Measurements from ENCODE around the gene HOXA11. TPM values are rescaled to one million over a fixed set of nuclear protein-coding genes. Genes with fewer than 3 reads are reported as not detected.
A peak's percentile ranks its signal among the peaks of the same experiment; 100 is the strongest.

HOXA11 gene
- total RNA-seq, 4 donors from 2014 or later: 0.27 to 1.4 (median 1.0) TPM; not detected in 1

- no peak overlapping the region for H3K4me3 ChIP-seq (ENCODE audit: low read depth, poor library complexity, severe bottlenecking)
- intact Hi-C loops (cut with DNase I; ENCODE audit: low total_unique reads): no loop called here
- DNase-seq (ENCODE audit: low spot score in 2 of 2): peak in 1 of 2 donors; percentile 68
- TF ChIP-seq CTCF (IDR thresholded peaks at IDR 0.05): no peak
- no peak for TF ChIP-seq POLR2A (IDR thresholded peaks at IDR 0.05)
- 18 to 24% methylated on average over 2 of the region's 2 CpGs for WGBS, 2 donors
Measured at GRCh38 chr7:27134392-27134791, 50.6 kb downstream of the HOXA11 start.

GRCh38 chr7:27133409-27134231, 51.4 kb downstream of the HOXA11 start:
- no peak overlapping the region for H3K4me3 ChIP-seq (ENCODE audit: low read depth, poor library complexity, severe bottlenecking)
- intact Hi-C loops (cut with DNase I; ENCODE audit: low total_unique reads): no loop called here
- TF ChIP-seq POLR2A (IDR thresholded peaks at IDR 0.05) (no peak), CTCF (IDR thresholded peaks at IDR 0.05) (no peak)
- WGBS, 2 donors: 75 to 81% methylated on average over 18 of the region's 18 CpGs
- DNase-seq (ENCODE audit: low spot score in 2 of 2): peak in 1 of 2 donors; percentile 70

- no peak for DNase-seq (ENCODE audit: low spot score in 2 of 2)
- H3K4me3 ChIP-seq (ENCODE audit: low read depth, poor library complexity, severe bottlenecking): no peak overlapping the region
- WGBS, 2 donors: 72 to 74% methylated on average over 6 of the region's 6 CpGs
- intact Hi-C loops (cut with DNase I; ENCODE audit: low total_unique reads): no loop called here
- no peak for TF ChIP-seq CTCF (IDR thresholded peaks at IDR 0.05)
- TF ChIP-seq POLR2A (IDR thresholded peaks at IDR 0.05): no peak
Measured at GRCh38 chr7:27132978-27133377, 52.1 kb downstream of the HOXA11 start.

- no peak for DNase-seq (ENCODE audit: low spot score in 2 of 2)
- WGBS, 2 donors: 73 to 78% methylated on average over 2 of the region's 2 CpGs
- no peak overlapping the region for H3K4me3 ChIP-seq (ENCODE audit: low read depth, poor library complexity, severe bottlenecking)
- intact Hi-C loops (cut with DNase I; ENCODE audit: low total_unique reads): no loop called here
- TF ChIP-seq CTCF (IDR thresholded peaks at IDR 0.05) (no peak), POLR2A (IDR thresholded peaks at IDR 0.05) (no peak)
Measured at GRCh38 chr7:27132214-27132613, 52.8 kb downstream of the HOXA11 start.

- TF ChIP-seq CTCF (IDR thresholded peaks at IDR 0.05): no peak
- TF ChIP-seq POLR2A (IDR thresholded peaks at IDR 0.05): no peak
- peak overlapping the region; percentile 53 for H3K4me3 ChIP-seq (ENCODE audit: low read depth, poor library complexity, severe bottlenecking)
- 35 to 41% methylated on average over 12 of the region's 12 CpGs for WGBS, 2 donors
- no peak for DNase-seq (ENCODE audit: low spot score in 2 of 2)
- intact Hi-C loops (cut with DNase I; ENCODE audit: low total_unique reads): no loop called here
Measured at GRCh38 chr7:27131390-27131819, 53.6 kb downstream of the HOXA11 start.

MicroRNAs within 50 kb of the gene (microRNA counts, 767-probe panel; counts per million panel counts)
- microRNA hsa-miR-196b-5p: 0 to 358 counts per million in 2 donors

Small RNA genes within 50 kb of the gene (microRNA-seq; reads per million reads assigned to microRNA genes)
- gene MIR196B (ENCODE audit: borderline number of aligned reads in 1 of 2, borderline replicate concordance in 2 of 2): 2,667 to 2,681 reads per million in 2 donors

Other genes with a start within 250 kb of the HOXA11 start
- gene HOXA1, start 89.2 kb downstream of the HOXA11 start, total RNA-seq: 1 to 10 TPM in 2 of 4 donors, under 1 TPM in 2; 0.63 to 3.2 (median 1.9) TPM
- gene HOXA2, start 82.5 kb downstream of the HOXA11 start, total RNA-seq: 1 to 10 TPM in 3 of 4 donors, under 1 TPM in 1; 0.39 to 2.5 (median 1.8) TPM
- gene HOXA4, start 54.5 kb downstream of the HOXA11 start, total RNA-seq: 1 to 10 TPM; 1.3 to 2.9 (median 2.0) TPM
- 10 to 100 TPM in 1 of 4 donors, 1 to 10 TPM in 3; 5.1 to 15.1 (median 6.1) TPM for gene HOXA5, start 41.6 kb downstream of the HOXA11 start, total RNA-seq
- 10 to 100 TPM in 3 of 4 donors, 1 to 10 TPM in 1; 5.7 to 15.4 (median 12.4) TPM for gene HOXA6, start 37.5 kb downstream of the HOXA11 start, total RNA-seq
- gene HOXA3, start 32.6 kb downstream of the HOXA11 start, total RNA-seq: 10 to 100 TPM in 2 of 4 donors, 1 to 10 TPM in 2; 4.9 to 20.2 (median 13.2) TPM
- gene HOXA7, start 28.6 kb downstream of the HOXA11 start, total RNA-seq: 10 to 100 TPM; 10.0 to 26.1 (median 18.1) TPM
- 10 to 100 TPM; 43.1 to 50.1 (median 46.9) TPM for gene HOXA9, start 19.7 kb downstream of the HOXA11 start, total RNA-seq
- gene HOXA10, start 10.9 kb downstream of the HOXA11 start, total RNA-seq: 10 to 100 TPM in 1 of 4 donors, 1 to 10 TPM in 3; 4.9 to 11.2 (median 6.7) TPM
- gene HOXA13, start 14.9 kb upstream of the HOXA11 start, total RNA-seq: under 1 TPM; 0.11 to 0.54 (median 0.27) TPM
- not detected for gene EVX1, start 57.6 kb upstream of the HOXA11 start, total RNA-seq